Motor neuron (in vitro differentiated cells): ENCODE measurements around the gene MSMB. TPM values are rescaled to one million over a fixed set of nuclear protein-coding genes. Genes with fewer than 3 reads are reported as not detected.
"Not testable (repeated sequence)": the region's sequence is repeated elsewhere in the genome, so short reads cannot be mapped to it uniquely, and the experiment has no call there.

Experiments
- ATAC-seq, 8 experiments: fragments of 200-7000 bp; cut with Tn5 transposase; replicated peaks in 6 of 8; 2 replicates each; pipeline ENCODE4 v1.8.0; 2021; ENCODE audit warnings: mild to moderate bottlenecking in 8 of 8, moderate library complexity in 8 of 8
- H3K27ac ChIP-seq, 2 donors: fragments of 250-450 bp; sonication (Bioruptor Pico); 2 replicates each; pipeline ENCODE4 v1.9.0; 2021; ENCODE audit warnings: antibody characterized with exemption in 2 of 2, mild to moderate bottlenecking in 2 of 2, moderate library complexity in 1 of 2
- H3K4me1 ChIP-seq, 2 donors: fragments of 250-450 bp; sonication (Bioruptor Pico); replicated peaks in 1 of 2; 2 replicates each; pipeline ENCODE4 v1.6.1; 2021; ENCODE audit warnings: antibody characterized with exemption in 2 of 2, mild to moderate bottlenecking in 2 of 2, moderate library complexity in 1 of 2
- H3K4me3 ChIP-seq, 5 donors: fragments of 250-450 bp; sonication (Bioruptor Pico); 2 replicates each; pipeline ENCODE4 v1.9.0; 2021; ENCODE audit warnings: antibody characterized with exemption in 5 of 5, mild to moderate bottlenecking in 5 of 5, moderate library complexity in 4 of 5
- WGBS, 10 experiments: fragments of 450-650 bp; shearing (Covaris generic); methylation state at CpG; one replicate each; pipeline ENCODE4 v1.0.0; 2022; 5-methylcytosine and 5-hydroxymethylcytosine counted together
- in situ Hi-C, 9 experiments: fragments of 400-800 bp; cut with MboI; loops; one replicate each; pipeline ENCODE4 v1.15.0; 2021; ENCODE audit warnings: low sequenced_read_pairs in 9 of 9, low pct_unique_long_range_greater_than_20kb in 2 of 9; ENCODE audit not compliant: unreplicated experiment in 9 of 9
- total RNA-seq, 8 experiments: library from RNA; unstranded; fragments of 300-600 nt; gene quantifications; 2 replicates each; pipeline versions ENCODE4 v1.2.3 to v1.2.4, GENCODE V29; 2022

Gene MSMB
- not detected for total RNA-seq

GRCh38 chr10:46046261-46046660 is at the start of gene MSMB:
Gene MSMB (minus strand): TSS chr10:46046269. CDS start chr10:46046237, 32 bp downstream.
- Histone ChIP-seq H3K4me1 (no peaks in the 10 kb centered on the region), H3K27ac (no peak within 1 kb of the TSS), H3K4me3 (no peak within 1 kb of the TSS)
- 0 to 93% (median 76%) methylated on average over 2 to 7 of the region's 7 CpGs; no CpG with 5 or more reads in 3 of the 10 experiments for WGBS, 10 experiments
- in situ Hi-C loops = no loop called here
- no peak for ATAC-seq

GRCh38 chr10:46094931-46095750 is 49.1 kb upstream of the MSMB start:
- Histone ChIP-seq H3K4me1 (no peaks in the 10 kb centered on the region), H3K27ac (no peak overlapping the region), H3K4me3 (no peak overlapping the region)
- in situ Hi-C loops = no loop called here
- ATAC-seq = no peak
- 8 to 90% (median 63%) methylated on average over 1 to 9 of the region's 15 CpGs; no CpG with 5 or more reads in 3 of the 10 experiments for WGBS, 10 experiments

- WGBS, 10 experiments = 90 to 100% (median 90%) methylated on average over 1 to 2 of the region's 6 CpGs; no CpG with 5 or more reads in 7 of the 10 experiments
- no peak for ATAC-seq
- H3K4me3 ChIP-seq = no peak overlapping the region
- H3K27ac ChIP-seq = no peak overlapping the region
- in situ Hi-C loops = no loop called here
- no peaks in the 10 kb centered on the region for H3K4me1 ChIP-seq
Measured at GRCh38 chr10:46094197-46094500, 48.1 kb upstream of the MSMB start.

- WGBS, 10 experiments = 25 to 100% (median 91%) methylated on average over 1 to 3 of the region's 9 CpGs; no CpG with 5 or more reads in 6 of the 10 experiments
- H3K4me3 ChIP-seq, H3K27ac ChIP-seq, ATAC-seq, H3K4me1 ChIP-seq, in situ Hi-C loops: not testable (repeated sequence)
Measured at GRCh38 chr10:46093316-46094196, 47.5 kb upstream of the MSMB start.

GRCh38 chr10:46092524-46093081 is 46.5 kb upstream of the MSMB start:
- no peak for ATAC-seq
- Histone ChIP-seq H3K4me3 (no peak overlapping the region), H3K27ac (no peak overlapping the region), H3K4me1 (no peaks in the 10 kb centered on the region)
- in situ Hi-C loops = no loop called here
- WGBS, 10 experiments = 22 to 80% (median 65%) methylated on average over 1 to 3 of the region's 5 CpGs; no CpG with 5 or more reads in 6 of the 10 experiments

- 17 to 82% (median 51%) methylated on average over 1 to 5 of the region's 12 CpGs; no CpG with 5 or more reads in 5 of the 10 experiments for WGBS, 10 experiments
- no peak overlapping the region for H3K4me3 ChIP-seq
- in situ Hi-C loops = no loop called here
- no peaks in the 10 kb centered on the region for H3K4me1 ChIP-seq
- no peak overlapping the region for H3K27ac ChIP-seq
- no peak for ATAC-seq
Measured at GRCh38 chr10:46091828-46092523, 45.9 kb upstream of the MSMB start.

GRCh38 chr10:46091080-46091827 is 45.2 kb upstream of the MSMB start:
- WGBS, 10 experiments = 0 to 100% (median 80%) methylated on average over 1 to 3 of the region's 9 CpGs; no CpG with 5 or more reads in 3 of the 10 experiments
- H3K27ac ChIP-seq = no peak overlapping the region
- no peak for ATAC-seq
- H3K4me1 ChIP-seq = no peaks in the 10 kb centered on the region
- in situ Hi-C loops = no loop called here
- no peak overlapping the region for H3K4me3 ChIP-seq

GRCh38 chr10:46090258-46090812 is 44.3 kb upstream of the MSMB start:
- WGBS, 10 experiments = 27 to 89% (median 85%) methylated on average over 1 to 8 of the region's 10 CpGs; no CpG with 5 or more reads in 1 of the 10 experiments
- ATAC-seq = no peak
- Histone ChIP-seq H3K4me3 (no peak overlapping the region), H3K4me1 (no peaks in the 10 kb centered on the region), H3K27ac (no peak overlapping the region)
- in situ Hi-C loops = no loop called here

- H3K27ac ChIP-seq, H3K4me1 ChIP-seq, H3K4me3 ChIP-seq, ATAC-seq, in situ Hi-C loops: not testable (repeated sequence)
- 0 to 100% (median 87%) methylated on average over 1 to 9 of the region's 11 CpGs for WGBS, 10 experiments
Measured at GRCh38 chr10:46087381-46087780, 41.3 kb upstream of the MSMB start.

GRCh38 chr10:46084321-46085165 is 38.5 kb upstream of the MSMB start:
- WGBS, 10 experiments = 0 to 100% (median 53%) methylated on average over 1 to 7 of the region's 12 CpGs; no CpG with 5 or more reads in 2 of the 10 experiments
- ATAC-seq = peak in 3 of 8 experiments; percentile 67 to 81 (median 80)
- Histone ChIP-seq H3K27ac (no peak overlapping the region), H3K4me1 (no peaks in the 10 kb centered on the region), H3K4me3 (no peak overlapping the region)
- in situ Hi-C loops = no loop called here

GRCh38 chr10:46080886-46081285 is 34.8 kb upstream of the MSMB start:
- no peaks in the 10 kb centered on the region for H3K4me1 ChIP-seq
- no peak for ATAC-seq
- 17 to 100% (median 75%) methylated on average over 1 to 2 of the region's 2 CpGs; no CpG with 5 or more reads in 2 of the 10 experiments for WGBS, 10 experiments
- no peak overlapping the region for H3K27ac ChIP-seq
- no peak overlapping the region for H3K4me3 ChIP-seq
- in situ Hi-C loops = no loop called here
